Measurements from ENCODE around the gene COPRS.

The COPRS gene

DNA sequence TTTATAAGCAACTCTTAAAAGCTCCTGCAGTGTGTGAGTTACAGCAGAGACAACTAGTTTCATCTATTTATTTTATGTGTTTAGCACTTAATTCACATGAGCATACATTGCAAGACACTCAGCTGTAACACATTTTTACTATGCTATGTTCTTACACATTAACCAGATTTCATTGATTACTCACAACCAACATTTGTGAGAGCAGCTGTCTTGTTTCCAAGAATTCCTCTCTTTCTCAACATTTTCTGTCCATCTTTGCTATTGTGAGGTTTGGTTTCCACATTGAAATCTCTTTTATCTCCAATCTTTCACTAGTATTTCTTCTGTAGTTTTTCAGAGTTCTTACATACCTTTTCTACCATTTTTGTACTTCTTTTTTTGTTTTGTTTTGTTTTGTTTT is 51.2 kb downstream of the COPRS start:
- no peak for DNase-seq

DNA sequence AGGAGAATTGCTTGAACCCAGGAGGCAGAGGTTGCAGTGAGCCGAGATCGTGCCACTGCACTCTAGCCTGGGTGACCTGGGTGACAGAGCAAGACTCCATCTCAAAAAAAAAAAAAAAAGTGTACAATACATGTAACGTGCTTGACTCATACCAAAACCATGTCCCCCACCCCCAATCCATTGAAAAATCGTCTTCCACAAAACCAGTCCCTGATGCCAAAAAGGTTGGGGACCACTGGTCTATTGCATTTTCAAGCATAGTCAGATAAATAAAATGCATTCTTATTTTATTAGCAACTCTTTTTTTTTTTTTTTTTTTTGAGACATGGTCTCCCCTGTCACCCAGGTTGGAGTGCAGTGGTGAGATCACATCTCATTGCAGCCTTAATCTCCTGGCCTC is 52.1 kb downstream of the COPRS start:
- DNase-seq: no peak

DNA sequence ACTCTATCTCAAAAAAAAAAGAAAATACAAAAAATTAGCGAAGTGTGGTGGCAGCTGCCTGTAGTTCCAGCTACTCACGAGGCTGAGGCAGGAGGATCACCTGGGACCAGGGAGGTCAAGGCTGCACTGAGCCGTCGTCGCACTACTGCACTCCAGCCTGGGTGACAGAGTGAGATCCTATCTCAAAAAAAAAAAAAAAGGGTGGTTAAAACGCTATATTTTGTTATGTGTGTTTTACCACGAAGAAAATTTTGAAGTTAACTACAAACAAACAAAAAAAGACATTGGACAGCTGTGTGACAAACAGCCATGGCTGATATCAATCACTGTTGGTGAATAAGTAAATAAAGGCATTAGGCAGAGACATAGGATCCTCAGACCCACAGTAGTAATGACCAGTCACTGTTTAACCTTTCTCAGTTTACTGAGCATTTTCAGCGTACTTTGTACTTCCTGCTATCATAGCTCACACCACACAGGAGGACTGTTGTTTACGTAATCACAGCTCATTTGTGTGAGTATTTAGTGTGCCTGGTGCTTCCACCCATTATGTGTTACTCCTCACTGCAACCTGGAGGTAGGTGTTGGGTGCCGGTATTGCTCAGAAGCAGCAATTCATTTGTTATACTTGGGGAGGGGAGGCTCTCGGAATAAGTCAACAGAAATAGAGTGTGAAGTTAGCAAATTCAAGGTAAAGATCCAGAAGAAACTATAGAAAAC is 55.4 kb downstream of the COPRS start:
- peak; percentile 2 for DNase-seq

DNA sequence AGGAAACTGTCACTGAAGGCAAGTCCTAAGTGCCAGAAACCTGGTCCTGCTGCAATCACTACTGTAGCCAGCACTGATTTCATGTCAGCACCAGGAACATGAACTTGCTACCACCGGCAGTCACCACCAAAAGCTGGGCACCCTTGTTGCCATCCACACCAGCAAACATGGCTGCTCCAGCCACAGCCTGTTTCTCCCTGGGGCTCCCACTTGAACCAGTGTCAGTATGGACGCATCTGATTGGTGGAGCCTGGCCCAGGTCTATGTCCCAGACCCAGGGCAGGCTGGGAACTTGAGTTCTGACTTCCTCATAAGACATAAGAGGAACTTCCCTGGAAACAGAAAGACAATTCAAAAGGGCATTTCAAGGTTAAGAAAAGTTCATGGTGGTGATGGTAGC is 56.5 kb downstream of the COPRS start:
- DNase-seq: no peak
